ENCODE results near the gene MRM1. TPM values are rescaled to one million over a fixed set of nuclear protein-coding genes. Genes with fewer than 3 reads are reported as not detected.

The MRM1 gene
- total and polyA plus RNA-seq, 9 of the 15 experiments (the other 6 are each of a cell fraction or from before 2014, with no cell fraction given) = 0.61 to 28.4 (median 21.5) TPM

GRCh38 chr17:36590082-36590481, 11.3 kb upstream of the MRM1 start (continued):
- TF ChIP-seq ZBTB7A (IDR thresholded peaks at IDR 0.05; ENCODE audit: borderline replicate concordance, control insufficient read depth, low read depth, low read length) (no peak), MXD1 (CRISPR knock-in tag; IDR thresholded peaks at IDR 0.05; ENCODE audit: borderline replicate concordance, poor library complexity, severe bottlenecking) (no peak), HCFC1 (IDR thresholded peaks at IDR 0.05; ENCODE audit: low read depth, low read length) (no peak), U2AF2 (optimal IDR thresholded peaks at IDR 0.05; ENCODE audit: low read depth, low read length) (no peak), MITF (IDR thresholded peaks at IDR 0.05) (no peak), ZNF561 (CRISPR knock-in tag; conservative IDR thresholded peaks at IDR 0.05) (no peak), XRCC4 (IDR thresholded peaks at IDR 0.05; ENCODE audit: extremely low read depth, insufficient read depth, insufficient read length) (no peak), RBBP5 (IDR thresholded peaks at IDR 0.05; ENCODE audit: borderline replicate concordance, insufficient read depth, low read length, poor library complexity, severe bottlenecking) (no peak), RBM39 (optimal IDR thresholded peaks at IDR 0.05; ENCODE audit: low read depth, low read length) (no peak), BMI1 (IDR thresholded peaks at IDR 0.05; ENCODE audit: low read length) (no peak), HNRNPL (IDR thresholded peaks at IDR 0.05; ENCODE audit: low read depth, low read length) (no peak), RBM34 (IDR thresholded peaks at IDR 0.05; ENCODE audit: borderline replicate concordance, insufficient read depth, low read length) (no peak), ZNF592 (IDR thresholded peaks at IDR 0.05) (peak; percentile 39; the same call in 1 of the 2 replicates), ZNF347 (CRISPR knock-in tag; IDR thresholded peaks at IDR 0.05; ENCODE audit: low read depth) (no peak), RAD21 (CRISPR knock-in tag; conservative IDR thresholded peaks at IDR 0.05 in 1 of 2, IDR thresholded peaks at IDR 0.05 in 1 of 2) (no peak), CBFB (CRISPR knock-in tag; IDR thresholded peaks at IDR 0.05) (no peak), STAT5B (CRISPR knock-in tag; IDR thresholded peaks at IDR 0.05) (no peak), ZNF280B (CRISPR knock-in tag; IDR thresholded peaks at IDR 0.05) (no peak), MAFK (IDR thresholded peaks at IDR 0.05; ENCODE audit: low read length) (no peak), SRSF9 (IDR thresholded peaks at IDR 0.05; ENCODE audit: borderline replicate concordance, low read depth, low read length) (no peak), NCOA1 (IDR thresholded peaks at IDR 0.05; ENCODE audit: low read depth) (no peak), HDGF (IDR thresholded peaks at IDR 0.05) (no peak), ATF7 (IDR thresholded peaks at IDR 0.05) (no peak)
